ENCODE results near the gene KCND3.

Gene KCND3

DNA sequence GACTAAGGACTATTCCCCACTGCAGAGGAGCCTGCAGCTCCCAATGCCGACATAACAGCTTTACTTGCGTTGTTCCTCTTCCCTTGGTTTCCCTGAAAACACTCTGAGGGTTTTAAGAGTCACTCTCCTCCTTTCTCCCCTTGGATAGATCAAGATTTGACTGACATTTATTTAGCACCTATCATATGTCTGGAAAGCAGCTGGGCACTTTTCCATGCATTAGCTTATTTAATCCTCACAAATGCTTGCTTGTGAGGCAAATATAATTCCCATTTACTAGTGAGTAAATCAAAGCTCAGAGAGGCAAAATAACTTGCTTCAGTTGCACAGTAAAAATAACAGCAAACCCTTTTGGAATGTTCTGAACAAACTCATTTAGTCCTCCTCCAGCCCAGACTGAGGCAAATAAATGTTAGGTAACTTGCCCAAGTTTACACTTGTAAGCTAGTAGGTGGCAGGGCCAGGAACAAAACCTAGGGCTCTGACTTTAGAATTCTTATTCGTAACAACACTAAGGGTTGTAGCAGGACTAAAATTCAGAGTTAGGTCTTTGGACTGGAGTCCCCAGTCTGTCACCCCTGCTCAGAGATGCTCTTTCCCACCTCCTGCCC is 81.4 kb downstream of the KCND3 start:
- ChIA-PET POLR2A (no interaction called here), CTCF (interaction anchor here (0.6 to 0.7 kb wide), 2 partner anchors 463 to 687 kb away, joined by 3 read pairs; no protein-coding TSS in a partner anchor)
- H3K4me1 ChIP-seq (ENCODE audit: control insufficient read depth, insufficient read depth, low read length), result no peaks in the 10 kb centered on the region
- no peaks in the 10 kb centered on the region for H3K9me3 ChIP-seq (ENCODE audit: control insufficient read depth, insufficient read depth, low read depth, low read length)
- no peak for TF ChIP-seq ZNF366 (tag by site-specific recombination; conservative IDR thresholded peaks at IDR 0.05)
- TF ChIP-seq ZNF600 (tag by site-specific recombination; IDR thresholded peaks at IDR 0.05), result no peak
- TF ChIP-seq ZNF174 (tag by site-specific recombination; IDR thresholded peaks at IDR 0.05), result no peak
- TF ChIP-seq ZNF404 (tag by site-specific recombination; IDR thresholded peaks at IDR 0.05), result no peak
- no peak for TF ChIP-seq ZNF514 (tag by site-specific recombination; IDR thresholded peaks at IDR 0.05)
- TF ChIP-seq ZNF837 (tag by site-specific recombination; IDR thresholded peaks at IDR 0.05), result no peak
- TF ChIP-seq ZNF133 (tag by site-specific recombination; IDR thresholded peaks at IDR 0.05), result no peak
- TF ChIP-seq, protein P1, sequence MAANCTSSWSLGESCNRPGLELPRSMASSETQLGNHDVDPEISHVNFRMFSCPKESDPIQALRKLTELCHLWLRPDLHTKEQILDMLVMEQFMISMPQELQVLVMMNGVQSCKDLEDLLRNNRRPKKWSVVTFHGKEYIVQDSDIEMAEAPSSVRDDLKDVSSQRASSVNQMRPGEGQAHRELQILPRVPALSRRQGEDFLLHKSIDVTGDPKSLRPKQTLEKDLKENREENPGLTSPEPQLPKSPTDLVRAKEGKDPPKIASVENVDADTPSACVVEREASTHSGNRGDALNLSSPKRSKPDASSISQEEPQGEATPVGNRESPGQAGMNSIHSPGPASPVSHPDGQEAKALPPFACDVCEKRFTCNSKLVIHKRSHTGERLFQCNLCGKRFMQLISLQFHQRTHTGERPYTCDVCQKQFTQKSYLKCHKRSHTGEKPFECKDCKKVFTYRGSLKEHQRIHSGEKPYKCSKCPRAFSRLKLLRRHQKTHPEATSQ (tag by site-specific recombination; IDR thresholded peaks at IDR 0.05), result no peak
- TF ChIP-seq ZFP37 (tag by site-specific recombination; IDR thresholded peaks at IDR 0.05), result no peak
- no peak for TF ChIP-seq SCRT1 (tag by site-specific recombination; IDR thresholded peaks at IDR 0.05; ENCODE audit: borderline replicate concordance)
- TF ChIP-seq, protein P2, sequence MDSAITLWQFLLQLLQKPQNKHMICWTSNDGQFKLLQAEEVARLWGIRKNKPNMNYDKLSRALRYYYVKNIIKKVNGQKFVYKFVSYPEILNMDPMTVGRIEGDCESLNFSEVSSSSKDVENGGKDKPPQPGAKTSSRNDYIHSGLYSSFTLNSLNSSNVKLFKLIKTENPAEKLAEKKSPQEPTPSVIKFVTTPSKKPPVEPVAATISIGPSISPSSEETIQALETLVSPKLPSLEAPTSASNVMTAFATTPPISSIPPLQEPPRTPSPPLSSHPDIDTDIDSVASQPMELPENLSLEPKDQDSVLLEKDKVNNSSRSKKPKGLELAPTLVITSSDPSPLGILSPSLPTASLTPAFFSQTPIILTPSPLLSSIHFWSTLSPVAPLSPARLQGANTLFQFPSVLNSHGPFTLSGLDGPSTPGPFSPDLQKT (IDR thresholded peaks at IDR 0.05; ENCODE audit: borderline replicate concordance, low read depth, low read length), result no peak
- no peak for TF ChIP-seq ZNF571 (tag by site-specific recombination; IDR thresholded peaks at IDR 0.05)
- TF ChIP-seq ZNF660 (tag by site-specific recombination; IDR thresholded peaks at IDR 0.05), result no peak
- TF ChIP-seq ZNF529 (tag by site-specific recombination; IDR thresholded peaks at IDR 0.05; ENCODE audit: insufficient replicate concordance), result no peak
- TF ChIP-seq, protein P3, sequence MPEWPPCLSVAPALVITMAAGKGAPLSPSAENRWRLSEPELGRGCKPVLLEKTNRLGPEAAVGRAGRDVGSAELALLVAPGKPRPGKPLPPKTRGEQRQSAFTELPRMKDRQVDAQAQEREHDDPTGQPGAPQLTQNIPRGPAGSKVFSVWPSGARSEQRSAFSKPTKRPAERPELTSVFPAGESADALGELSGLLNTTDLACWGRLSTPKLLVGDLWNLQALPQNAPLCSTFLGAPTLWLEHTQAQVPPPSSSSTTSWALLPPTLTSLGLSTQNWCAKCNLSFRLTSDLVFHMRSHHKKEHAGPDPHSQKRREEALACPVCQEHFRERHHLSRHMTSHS (tag by site-specific recombination; IDR thresholded peaks at IDR 0.05), result no peak
- no peak for TF ChIP-seq ZNF843 (tag by site-specific recombination; IDR thresholded peaks at IDR 0.05)
- H3K36me3 ChIP-seq (ENCODE audit: control insufficient read depth in 2 of 2, insufficient read depth in 1 of 2, low read length in 2 of 2), result no peaks in the 10 kb centered on the region
- H3K27ac ChIP-seq (ENCODE audit: extremely low read depth, low read depth, low read length), result no peak overlapping the region
- no peak overlapping the region for H3K4me3 ChIP-seq (ENCODE audit: low read depth, low read length)

DNA sequence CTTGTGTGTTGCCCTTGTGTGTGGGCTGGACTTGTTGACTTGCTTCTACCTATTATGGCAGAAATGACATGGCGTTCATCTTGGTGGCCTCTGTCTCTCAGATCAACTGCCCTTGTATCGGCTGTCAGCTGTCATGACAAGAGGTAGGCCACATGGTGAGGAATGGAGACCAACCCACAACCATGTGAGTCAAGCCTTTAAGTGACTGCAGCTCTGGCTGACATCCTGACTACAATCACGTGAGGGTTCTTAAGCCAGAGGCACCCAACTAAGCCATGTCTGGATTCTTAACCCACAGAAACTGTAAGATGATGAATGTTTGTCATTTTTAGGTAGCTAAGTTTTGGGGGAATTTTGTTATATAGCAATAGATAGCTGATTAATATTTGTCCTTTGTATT is 82.1 kb downstream of the KCND3 start:
- no peaks in the 10 kb centered on the region for H3K4me1 ChIP-seq (ENCODE audit: control insufficient read depth, insufficient read depth, low read length)
- H3K27ac ChIP-seq (ENCODE audit: extremely low read depth, low read depth, low read length), result no peak overlapping the region
- ChIA-PET CTCF (interaction anchor here (0.6 kb wide), 2 partner anchors 1072 to 1663 kb away, joined by 3 read pairs; no protein-coding TSS in a partner anchor), POLR2A (no interaction called here)
- H3K36me3 ChIP-seq (ENCODE audit: control insufficient read depth in 2 of 2, insufficient read depth in 1 of 2, low read length in 2 of 2), result no peaks in the 10 kb centered on the region
- no peak overlapping the region for H3K4me3 ChIP-seq (ENCODE audit: low read depth, low read length)
- no peaks in the 10 kb centered on the region for H3K9me3 ChIP-seq (ENCODE audit: control insufficient read depth, insufficient read depth, low read depth, low read length)
- TF ChIP-seq ZNF670 (tag by site-specific recombination; IDR thresholded peaks at IDR 0.05; ENCODE audit: low read depth) (no peak), KLF8 (tag by site-specific recombination; IDR thresholded peaks at IDR 0.05) (no peak), ZNF16 (tag by site-specific recombination; IDR thresholded peaks at IDR 0.05; ENCODE audit: low read depth) (no peak), ZNF501 (tag by site-specific recombination; IDR thresholded peaks at IDR 0.05) (no peak), HOXC10 (CRISPR knock-in tag; IDR thresholded peaks at IDR 0.05) (no peak)
- TF ChIP-seq, protein P4, sequence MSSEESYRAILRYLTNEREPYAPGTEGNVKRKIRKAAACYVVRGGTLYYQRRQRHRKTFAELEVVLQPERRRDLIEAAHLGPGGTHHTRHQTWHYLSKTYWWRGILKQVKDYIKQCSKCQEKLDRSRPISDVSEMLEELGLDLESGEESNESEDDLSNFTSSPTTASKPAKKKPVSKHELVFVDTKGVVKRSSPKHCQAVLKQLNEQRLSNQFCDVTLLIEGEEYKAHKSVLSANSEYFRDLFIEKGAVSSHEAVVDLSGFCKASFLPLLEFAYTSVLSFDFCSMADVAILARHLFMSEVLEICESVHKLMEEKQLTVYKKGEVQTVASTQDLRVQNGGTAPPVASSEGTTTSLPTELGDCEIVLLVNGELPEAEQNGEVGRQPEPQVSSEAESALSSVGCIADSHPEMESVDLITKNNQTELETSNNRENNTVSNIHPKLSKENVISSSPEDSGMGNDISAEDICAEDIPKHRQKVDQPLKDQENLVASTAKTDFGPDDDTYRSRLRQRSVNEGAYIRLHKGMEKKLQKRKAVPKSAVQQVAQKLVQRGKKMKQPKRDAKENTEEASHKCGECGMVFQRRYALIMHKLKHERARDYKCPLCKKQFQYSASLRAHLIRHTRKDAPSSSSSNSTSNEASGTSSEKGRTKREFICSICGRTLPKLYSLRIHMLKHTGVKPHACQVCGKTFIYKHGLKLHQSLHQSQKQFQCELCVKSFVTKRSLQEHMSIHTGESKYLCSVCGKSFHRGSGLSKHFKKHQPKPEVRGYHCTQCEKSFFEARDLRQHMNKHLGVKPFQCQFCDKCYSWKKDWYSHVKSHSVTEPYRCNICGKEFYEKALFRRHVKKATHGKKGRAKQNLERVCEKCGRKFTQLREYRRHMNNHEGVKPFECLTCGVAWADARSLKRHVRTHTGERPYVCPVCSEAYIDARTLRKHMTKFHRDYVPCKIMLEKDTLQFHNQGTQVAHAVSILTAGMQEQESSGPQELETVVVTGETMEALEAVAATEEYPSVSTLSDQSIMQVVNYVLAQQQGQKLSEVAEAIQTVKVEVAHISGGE (tag by site-specific recombination; conservative IDR thresholded peaks at IDR 0.05; ENCODE audit: low read depth), result no peak
- TF ChIP-seq, protein P5, sequence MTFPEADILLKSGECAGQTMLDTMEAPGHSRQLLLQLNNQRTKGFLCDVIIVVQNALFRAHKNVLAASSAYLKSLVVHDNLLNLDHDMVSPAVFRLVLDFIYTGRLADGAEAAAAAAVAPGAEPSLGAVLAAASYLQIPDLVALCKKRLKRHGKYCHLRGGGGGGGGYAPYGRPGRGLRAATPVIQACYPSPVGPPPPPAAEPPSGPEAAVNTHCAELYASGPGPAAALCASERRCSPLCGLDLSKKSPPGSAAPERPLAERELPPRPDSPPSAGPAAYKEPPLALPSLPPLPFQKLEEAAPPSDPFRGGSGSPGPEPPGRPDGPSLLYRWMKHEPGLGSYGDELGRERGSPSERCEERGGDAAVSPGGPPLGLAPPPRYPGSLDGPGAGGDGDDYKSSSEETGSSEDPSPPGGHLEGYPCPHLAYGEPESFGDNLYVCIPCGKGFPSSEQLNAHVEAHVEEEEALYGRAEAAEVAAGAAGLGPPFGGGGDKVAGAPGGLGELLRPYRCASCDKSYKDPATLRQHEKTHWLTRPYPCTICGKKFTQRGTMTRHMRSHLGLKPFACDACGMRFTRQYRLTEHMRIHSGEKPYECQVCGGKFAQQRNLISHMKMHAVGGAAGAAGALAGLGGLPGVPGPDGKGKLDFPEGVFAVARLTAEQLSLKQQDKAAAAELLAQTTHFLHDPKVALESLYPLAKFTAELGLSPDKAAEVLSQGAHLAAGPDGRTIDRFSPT (tag by site-specific recombination; IDR thresholded peaks at IDR 0.05), result no peak
- TF ChIP-seq, protein P6, sequence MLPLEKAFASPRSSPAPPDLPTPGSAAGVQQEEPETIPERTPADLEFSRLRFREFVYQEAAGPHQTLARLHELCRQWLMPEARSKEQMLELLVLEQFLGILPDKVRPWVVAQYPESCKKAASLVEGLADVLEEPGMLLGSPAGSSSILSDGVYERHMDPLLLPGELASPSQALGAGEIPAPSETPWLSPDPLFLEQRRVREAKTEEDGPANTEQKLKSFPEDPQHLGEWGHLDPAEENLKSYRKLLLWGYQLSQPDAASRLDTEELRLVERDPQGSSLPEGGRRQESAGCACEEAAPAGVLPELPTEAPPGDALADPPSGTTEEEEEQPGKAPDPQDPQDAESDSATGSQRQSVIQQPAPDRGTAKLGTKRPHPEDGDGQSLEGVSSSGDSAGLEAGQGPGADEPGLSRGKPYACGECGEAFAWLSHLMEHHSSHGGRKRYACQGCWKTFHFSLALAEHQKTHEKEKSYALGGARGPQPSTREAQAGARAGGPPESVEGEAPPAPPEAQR (tag by site-specific recombination; IDR thresholded peaks at IDR 0.05), result no peak
